Hypothalamus (tissue), 51 donors: ENCODE results near the gene TMEM169.
"Not testable (repeated sequence)": the region's sequence is repeated elsewhere in the genome, so short reads cannot be mapped to it uniquely, and the experiment has no call there.

Experiments
- DNase-seq, 51 donors: peaks; one replicate each; lab custom pipeline; 2025; lab: John Stamatoyannopoulos, UW

TMEM169 gene

DNA sequence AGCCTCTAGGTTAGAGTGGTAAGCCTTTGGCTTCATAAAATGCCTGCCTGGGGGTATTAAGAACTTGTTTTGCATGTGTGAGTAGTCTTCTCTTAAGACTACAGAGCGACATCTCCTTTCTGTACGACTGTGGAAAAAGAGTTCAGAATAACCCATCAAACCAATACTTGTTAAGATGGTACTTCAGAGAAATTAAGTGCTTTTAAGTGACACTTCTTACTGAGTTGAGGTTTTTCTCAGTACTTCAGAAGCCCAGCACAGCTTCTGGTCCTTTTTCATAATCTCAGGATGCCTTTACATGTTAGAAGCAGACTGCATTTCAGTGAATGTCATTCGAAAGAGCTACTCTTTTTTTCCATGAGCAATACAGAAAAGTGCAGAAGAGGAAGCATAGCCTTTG is 38.3 kb downstream of the TMEM169 start:
- DNase-seq = no peak

DNA sequence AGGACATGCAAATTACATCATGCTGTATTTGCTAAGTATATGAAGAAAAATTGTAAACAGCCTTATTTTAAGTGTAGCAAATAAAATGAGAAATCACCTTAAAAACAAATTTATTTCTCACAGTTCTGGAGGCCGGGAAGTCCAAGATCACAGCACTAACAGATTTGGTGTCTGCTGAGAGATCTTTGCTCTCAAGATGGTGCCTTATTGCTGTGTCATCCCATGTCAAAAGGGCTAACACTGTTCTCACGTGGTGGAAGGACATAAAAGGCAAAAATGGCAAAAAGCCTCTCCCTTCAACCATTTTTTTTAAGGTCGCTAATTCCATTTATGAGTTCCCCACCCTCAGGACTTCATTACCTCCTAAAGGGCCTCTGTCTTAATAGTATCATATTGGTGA is 39.5 kb downstream of the TMEM169 start:
- DNase-seq = no peak

DNA sequence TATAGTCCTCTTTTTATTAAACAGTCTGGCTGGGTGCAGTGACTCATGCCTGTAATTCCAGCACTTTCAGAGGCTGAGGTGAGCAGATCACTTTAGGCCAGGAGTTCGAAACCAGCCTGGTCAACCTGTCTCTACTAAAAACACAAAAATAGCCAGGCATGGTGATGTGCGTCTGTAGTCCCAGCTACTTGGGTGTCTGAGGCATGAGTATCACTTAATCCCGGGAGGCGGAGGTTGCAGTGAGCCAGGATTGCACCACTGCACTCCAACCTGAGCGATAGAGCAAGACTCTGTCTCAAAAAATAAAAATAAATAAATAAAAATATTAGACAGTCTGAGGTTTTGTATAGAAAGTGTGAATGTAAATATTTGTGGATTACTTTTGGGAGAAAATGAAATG is 45.2 kb downstream of the TMEM169 start:
- no peak for DNase-seq

DNA sequence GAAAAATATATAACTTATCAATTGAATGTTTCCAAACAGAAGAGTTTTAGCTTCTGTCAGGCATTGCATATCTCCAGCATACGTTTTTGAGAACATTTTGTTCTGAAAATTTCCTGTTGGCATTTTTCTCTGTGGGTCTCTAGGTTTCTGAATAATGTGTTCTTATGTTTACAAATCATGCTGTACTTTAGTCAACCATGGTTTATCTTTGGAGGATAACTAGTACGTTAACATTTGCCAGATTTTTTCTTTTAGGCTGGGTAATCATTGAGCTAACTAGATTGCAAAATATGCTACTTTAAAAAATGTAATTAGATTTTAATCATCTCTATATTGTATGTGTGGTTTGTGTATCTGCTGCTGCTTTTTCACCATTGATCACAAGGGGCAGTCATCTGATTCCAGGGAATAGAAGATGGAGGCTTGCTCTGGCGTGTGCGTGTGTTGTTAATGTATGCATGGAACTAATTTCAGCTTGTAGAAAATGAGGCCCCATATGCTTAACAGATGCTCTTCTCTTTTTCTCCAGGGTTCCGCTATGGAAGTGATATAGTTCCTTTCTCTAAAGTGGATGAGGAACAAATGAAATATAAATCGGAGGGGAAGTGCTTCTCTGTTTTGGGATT is 48.7 kb downstream of the TMEM169 start:
- DNase-seq = no peak

DNA sequence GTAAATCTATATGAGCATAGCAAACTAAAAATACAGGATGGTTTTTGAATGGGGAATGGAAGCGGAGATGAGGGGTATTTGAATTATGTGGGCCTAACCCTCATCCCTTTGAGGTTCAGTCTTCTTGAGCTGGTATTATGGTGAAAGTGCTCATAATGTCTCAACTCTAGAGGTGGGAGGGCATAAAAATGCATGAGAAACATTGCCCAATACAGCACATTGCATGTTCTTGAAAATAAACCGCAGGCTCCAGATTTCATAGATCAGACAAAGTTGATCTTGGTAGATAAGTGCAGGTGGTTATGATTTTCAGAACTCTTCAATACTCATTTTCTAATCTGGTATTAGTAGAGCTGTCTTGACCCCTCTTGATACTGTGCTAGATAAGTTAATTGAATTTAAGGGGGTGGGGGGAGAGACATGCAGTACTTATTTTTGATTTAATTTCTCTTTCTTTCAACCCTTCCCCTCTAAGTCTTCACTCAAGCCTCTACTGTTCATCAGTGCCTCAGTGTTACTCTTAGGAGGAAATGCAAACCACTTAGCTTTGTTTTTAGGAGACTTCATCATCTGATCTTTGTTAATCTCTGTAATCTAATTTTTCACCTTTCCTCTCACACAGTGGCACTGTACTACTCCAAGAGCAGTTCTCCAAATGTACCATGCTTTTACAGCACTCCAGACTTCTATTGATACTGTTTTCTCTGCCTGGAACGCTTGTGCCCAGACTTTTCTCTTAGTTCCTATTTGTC is 49.6 kb downstream of the TMEM169 start:
- DNase-seq = no peak

DNA sequence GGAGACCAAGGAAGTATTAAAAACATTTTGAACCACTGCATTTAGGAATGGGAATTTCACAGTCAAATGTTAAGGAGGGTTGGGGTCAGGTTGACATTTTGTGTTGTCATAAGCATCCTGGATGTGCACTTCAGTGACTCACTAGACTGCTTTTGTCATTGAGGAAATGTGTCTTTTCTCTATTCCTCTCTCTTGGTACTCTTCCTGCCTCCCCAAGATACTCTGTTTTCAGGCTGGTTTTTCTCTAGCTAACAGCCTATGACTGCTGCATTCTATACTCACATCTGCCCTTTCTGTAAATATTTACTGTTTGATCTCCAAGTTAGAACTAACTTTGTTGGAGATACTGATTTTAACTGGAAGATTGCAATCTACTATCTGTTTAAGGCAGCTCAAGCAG is 50.9 kb downstream of the TMEM169 start:
- DNase-seq = no peak

DNA sequence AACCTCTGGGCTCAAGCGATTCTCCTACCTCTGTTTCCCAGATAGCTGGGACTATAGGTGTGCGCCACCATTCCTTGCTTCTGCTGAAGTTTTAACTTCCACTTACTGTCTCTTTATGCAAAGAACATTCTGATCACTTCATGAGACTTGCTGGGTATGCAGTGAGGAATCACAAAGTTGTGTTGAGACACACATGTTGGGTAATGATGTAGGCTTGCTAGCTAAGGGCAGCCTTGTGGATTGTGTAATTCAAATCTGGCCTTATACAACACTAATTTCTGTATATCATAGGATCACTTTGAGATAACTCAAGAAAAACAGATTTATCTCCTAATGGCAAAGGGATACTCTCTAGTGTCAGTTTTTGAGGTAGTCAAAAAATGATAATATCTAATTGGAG is 51.7 kb downstream of the TMEM169 start:
- no peak for DNase-seq

DNA sequence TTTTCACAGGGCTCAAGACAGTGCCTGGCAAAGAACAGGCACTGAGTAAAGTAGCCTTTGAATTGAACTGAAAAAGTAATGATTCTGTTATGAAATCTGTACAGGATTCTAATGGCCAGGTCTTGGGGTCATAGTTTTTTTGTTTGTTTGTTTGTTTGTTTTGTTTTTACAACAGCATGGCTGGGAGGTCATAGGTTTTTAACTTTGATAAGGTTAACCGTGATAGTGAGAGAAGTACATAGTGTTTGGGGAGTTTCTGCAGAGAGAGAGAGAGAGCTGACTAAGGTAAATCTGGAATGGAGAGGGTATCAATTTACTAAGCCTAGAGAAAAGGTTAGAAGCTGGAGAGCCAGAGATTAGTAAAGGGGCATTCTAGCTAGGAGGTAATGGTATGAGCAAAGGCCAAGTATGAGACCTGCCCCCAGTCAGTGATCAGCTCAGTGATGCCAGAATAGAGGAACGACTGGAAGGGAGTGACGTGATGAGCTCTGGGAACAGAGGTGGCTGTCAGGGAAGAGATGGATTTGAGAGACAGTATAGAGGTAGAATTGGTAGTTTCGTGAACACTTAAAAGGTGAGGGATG is 53.3 kb downstream of the TMEM169 start:
- DNase-seq = no peak

DNA sequence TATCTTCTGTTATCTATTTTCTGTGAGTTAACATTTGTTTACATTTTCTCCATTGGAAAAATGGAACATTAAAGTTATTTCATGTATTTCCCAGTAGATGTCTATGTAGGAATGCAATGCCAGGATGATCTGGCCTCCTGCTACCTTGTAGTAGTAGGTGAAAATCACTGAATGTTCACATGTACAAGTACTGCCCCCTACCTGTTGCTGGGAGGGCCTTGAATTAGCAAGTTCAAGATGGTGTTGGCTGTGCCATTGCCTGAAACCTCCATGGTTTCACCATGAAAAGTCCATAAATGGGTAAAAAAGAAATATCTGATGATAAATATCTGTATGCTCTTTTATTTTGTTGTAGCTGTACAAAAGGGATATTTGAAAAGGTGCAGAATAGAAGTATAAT is 58.2 kb downstream of the TMEM169 start:
- no peak for DNase-seq

DNA sequence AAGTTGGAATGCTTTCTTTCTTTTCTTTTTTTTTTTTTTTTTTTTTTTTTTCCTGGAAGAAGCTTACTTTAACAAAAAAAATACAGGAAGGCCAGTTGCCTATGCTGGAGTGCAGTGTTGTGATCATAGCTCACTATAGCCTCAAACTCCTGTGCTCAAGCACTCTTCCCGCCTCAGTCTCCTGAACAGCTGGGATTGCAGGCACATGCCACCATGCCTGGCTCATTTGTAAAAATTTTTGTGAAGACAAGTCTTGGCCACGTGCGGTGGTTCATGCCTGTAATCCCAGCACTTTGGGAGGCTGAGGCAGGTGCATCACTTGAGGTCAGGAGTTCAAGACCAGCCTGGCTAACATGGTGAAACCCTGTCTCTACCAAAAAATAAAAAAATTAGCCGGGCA is 59.8 kb downstream of the TMEM169 start:
- not testable (repeated sequence) for DNase-seq

DNA sequence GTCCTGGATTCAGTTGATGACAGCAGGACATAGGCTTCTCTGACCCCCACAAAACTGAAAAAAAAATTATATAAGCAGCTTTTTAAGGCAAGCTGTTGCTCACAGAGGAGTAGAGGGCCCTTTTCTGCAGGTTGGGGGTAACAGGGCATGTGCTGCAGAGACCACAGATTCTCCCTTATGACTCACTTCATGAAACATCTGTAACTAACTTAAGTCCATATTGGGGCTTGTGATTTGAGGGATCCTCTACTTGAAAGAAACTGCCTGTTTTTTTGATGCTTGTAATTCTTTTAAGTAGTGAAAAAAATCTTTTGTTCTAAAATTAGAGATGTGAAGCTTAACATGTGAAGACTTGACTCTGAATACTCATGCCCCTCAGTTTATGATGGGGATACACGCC is 60.8 kb downstream of the TMEM169 start:
- no peak for DNase-seq

DNA sequence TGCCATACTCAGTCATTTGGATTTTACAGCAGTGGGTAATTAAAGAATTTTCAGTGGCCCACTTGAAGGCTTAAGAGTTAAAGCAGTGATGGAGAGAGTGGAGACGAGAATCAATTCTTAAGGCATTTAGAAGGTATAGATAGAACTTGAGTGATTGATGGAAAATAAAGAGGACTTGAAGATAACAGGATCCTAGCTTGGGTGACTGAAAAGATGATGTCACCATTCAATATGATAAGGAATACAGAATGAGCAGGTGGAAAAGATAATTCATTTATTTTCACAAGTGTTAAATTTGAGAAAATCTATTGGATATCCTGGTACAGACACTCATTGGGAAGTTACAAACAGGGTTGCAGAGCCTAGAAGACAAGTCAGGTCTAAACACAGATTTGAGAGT is 62.7 kb downstream of the TMEM169 start:
- DNase-seq = no peak

DNA sequence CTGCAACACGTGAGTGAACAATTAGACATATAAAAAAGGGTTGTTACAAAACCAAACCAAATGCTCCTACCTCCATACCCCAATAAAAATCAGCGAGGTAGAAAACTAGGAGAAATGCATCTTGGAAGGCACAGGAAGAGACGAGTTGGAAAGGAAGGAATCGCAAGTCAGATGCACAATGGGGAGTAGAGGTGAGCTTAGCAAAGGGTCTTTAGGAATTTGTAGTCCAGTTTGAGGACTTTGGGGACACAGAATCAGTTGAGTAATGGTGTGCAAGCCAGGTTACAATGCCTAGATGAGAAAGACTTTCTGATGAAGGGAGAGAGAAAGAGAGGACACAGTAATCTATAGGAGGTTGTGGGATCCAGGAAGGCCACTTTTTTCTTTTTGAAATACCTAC is 63.1 kb downstream of the TMEM169 start:
- DNase-seq = no peak

DNA sequence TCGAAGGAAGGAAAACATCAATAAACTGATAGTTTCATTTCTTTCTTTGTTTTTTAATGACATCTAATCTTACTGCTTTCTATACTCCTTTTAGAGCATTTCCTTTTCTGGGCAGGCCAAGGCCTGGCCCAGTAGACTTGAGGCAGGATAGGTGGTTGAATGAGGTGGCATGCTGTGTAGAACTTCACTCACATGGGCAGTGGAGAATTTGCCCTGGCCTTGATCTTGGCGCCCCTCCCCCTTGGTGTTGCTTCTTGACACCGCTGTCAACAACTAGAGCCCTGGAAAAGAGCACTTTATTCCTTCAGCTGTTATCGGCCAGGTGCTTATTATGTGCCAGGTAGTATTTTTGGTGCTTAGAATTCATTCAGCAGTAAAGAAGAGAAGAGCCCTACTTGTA is 64.9 kb downstream of the TMEM169 start:
- no peak for DNase-seq

DNA sequence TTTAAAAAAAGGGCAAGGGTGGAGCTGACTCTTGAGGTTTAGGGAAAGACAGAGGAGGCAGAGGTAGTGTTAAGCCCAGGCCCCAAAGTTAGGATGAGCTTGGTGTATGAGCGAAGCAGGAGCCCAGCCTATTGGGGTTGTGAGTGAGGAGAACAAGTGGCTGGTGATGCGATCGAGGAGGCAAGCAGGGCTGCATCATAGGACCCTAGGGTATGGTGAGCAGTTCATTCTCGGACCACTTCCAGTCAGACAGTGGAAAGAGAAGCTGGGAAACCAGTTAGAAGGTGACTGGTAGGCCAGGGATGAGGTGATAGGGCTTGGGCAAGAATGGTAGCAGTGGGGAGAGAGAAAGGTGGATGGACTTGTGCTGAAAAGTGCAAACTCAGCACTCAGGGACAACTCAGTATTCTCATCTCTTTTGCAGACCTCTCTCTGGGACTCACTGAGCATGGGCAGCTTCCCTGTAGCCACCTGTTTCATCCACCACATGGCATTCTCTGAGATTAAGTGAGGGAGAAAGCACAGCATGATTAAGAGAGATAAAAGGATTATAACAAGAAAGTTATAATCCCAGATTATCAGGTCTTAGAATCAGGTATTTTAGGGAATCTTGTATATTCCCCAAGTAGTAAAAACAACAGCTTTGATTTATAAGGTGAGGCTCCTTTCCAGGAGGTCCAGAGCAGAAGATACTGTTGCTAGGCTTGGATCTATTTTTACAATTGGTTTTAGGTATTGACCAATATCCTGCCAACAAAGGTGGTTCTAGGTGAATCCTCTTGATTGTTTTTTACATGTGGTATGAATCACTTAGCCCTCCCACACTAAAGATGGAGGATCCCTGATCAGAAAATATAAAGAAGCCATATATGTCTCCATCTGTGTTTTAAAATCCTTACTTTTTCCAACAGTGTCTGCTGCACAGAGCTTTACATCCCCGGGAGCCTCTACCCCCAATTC is 65.7 kb downstream of the TMEM169 start:
- DNase-seq = no peak

DNA sequence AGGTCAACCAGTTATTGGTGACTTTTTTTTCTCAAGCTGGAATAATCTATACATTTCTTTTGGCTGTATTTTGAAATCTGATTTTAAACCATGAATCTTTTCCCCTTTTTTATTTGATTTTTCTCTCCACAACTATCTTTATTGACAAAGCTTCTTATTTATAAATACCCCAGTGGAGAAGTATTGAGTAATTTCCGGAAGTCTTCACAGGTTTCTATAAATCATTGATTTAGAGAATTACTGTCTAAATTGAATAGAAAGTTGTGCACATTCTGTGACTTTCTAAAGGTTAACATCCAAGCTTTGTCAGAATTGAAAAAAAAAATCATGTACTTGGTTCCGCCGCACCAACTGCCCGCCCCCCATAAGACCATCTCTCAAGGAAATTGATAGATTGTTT is 67.3 kb downstream of the TMEM169 start:
- no peak for DNase-seq

DNA sequence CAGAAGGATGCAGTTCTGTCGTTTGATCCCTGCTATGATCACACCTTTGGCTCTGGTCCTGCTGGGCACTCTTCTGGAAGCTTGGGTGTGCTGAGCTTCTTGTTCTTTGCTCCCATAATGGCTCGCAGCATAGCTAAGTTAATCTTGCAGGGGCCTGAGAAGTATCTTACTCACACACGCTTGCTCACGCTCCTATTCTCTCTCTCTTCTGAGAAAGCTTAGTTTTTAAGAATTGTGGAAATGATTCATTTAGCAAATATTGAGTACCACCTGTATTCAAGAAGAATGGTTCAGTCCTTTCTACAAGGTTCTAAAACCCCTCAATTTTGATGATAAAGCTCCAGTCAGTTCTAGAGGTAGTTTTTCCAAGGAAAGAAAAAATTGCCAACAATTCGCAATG is 68.0 kb downstream of the TMEM169 start:
- DNase-seq = no peak

DNA sequence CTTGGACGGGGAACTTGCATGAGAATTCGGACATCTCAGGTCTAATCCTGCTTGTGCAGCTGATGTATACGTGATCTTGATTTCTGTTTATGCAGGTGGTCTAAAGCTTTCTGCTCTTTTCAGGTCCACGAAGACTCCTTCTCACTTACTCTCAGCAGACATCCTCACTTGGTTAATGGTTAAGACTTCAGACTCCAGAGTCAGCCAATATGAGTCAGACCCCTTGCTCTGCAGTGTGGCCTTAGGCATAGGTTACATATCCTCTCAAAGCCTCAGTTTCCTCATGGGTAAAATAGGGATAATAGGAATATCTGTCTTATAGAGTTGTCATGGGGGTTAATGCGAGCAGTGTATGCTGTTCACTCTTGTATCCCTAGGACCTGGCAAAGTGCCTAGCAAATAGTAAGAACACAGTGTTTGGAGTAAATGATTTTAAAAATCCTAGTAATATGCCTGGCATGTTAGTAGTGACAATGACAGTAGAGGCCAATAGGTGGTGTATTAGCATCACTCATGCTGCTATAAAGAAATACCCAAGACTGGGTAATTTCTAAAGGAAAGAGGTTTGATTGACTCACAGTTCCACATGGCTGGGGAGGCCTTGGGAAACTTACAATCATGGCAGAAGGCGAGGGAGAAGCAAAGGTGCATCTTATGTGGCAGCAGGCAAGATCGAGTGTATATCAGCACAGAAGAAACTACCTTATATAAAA is 69.8 kb downstream of the TMEM169 start:
- no peak for DNase-seq
